Psoas muscle (tissue), 8 donors: ENCODE results near the gene HRC. TPM values are rescaled to one million over a fixed set of nuclear protein-coding genes. Genes with fewer than 3 reads are reported as not detected.
"Not testable (repeated sequence)": the region's sequence is repeated elsewhere in the genome, so short reads cannot be mapped to it uniquely, and the experiment has no call there.

ENCODE experiments used
- ATAC-seq, 4 donors: fragments of 200-7000 bp; cut with Tn5 transposase; one replicate each; pipeline ENCODE4 v1.9.1; 2020; ENCODE audit warnings: moderate library complexity in 3 of 4, mild to moderate bottlenecking in 2 of 4
- DNase-seq, 2 donors: peaks; one replicate each; pipeline ENCODE4 v3.0.0-alpha.2; 2020
- H3K27ac ChIP-seq: fragments of 200-600 bp; one replicate; pipeline ENCODE4 v1.8.0; 2022
- H3K27me3 ChIP-seq, 3 donors: fragments of 200-600 bp in 1 of 3; one replicate each; pipeline versions ENCODE4 v1.6.1 to v1.8.0; 2013 to 2022; ENCODE audit warnings: low read length in 2 of 3, mild to moderate bottlenecking in 2 of 3, moderate library complexity in 1 of 3; ENCODE audit not compliant: insufficient read depth in 3 of 3
- H3K36me3 ChIP-seq, 2 donors: fragments of 200-600 bp in 1 of 2; one replicate each; pipeline versions ENCODE4 v1.6.1 to v1.8.0; 2013 to 2022; ENCODE audit warnings: low read depth in 1 of 2, mild to moderate bottlenecking in 1 of 2, moderate library complexity in 1 of 2; ENCODE audit not compliant: insufficient read depth in 1 of 2
- H3K4me1 ChIP-seq: fragments of 200-600 bp; one replicate; pipeline ENCODE4 v1.8.0; 2022
- H3K4me3 ChIP-seq: fragments of 200-600 bp; one replicate; pipeline ENCODE4 v1.8.0; 2022; ENCODE audit warnings: mild to moderate bottlenecking
- H3K9me3 ChIP-seq: fragments of 200-600 bp; one replicate; pipeline ENCODE4 v1.8.0; 2022
- CTCF ChIP-seq: fragments of 200-600 bp; IDR thresholded peaks from one replicate; pipeline ENCODE4 v1.8.0; 2022; ENCODE audit warnings: antibody characterized with exemption
- WGBS, 3 donors: extraction: QIAGEN DNeasy Blood & Tissue Kit; methylation state at CpG; one replicate each; pipeline versions ENCODE4 v1.1.6 to v1.1.7; 2013; 5-methylcytosine and 5-hydroxymethylcytosine counted together
- intact Hi-C, 2 donors: fragments of 100-400 bp; cut with DNase I; formaldehyde crosslinking; loops; one replicate each; pipeline versions ENCODE4 v1.11.0 to v1.14.2; 2022
- polyA plus RNA-seq, 3 donors: library from polyadenylated mRNA; stranded (reverse); fragments of 200-250 nt; gene quantifications; one replicate each; pipeline ENCODE4 v1.2.3, GENCODE V29; 2013
- total RNA-seq, 4 donors: library from RNA; stranded (reverse); fragmentation: NEBNext Ultra II Directional in 2 of 4; extraction: Animal tissue kit (Norgen Biotek cat#: 25700) in 2 of 4; gene quantifications; one replicate each; pipeline versions ENCODE4 v1.2.1 to v1.2.4, GENCODE V29; 2021 to 2023
- donor health status: healthy with polysubstance abuse.
- donor health status: DM: no; HTN: no; CAD: no; lungs with moderate emphysema.
- donor health status: Bipolar disorder and iron deficiency.
- donor health status: healthy.
- donor health status: DM: yes; HTN: yes; CAD: no.
- donor health status: DM: no; HTN: no; CAD: no.
- donor health status: DM: no; HTN: no; CAD: no.
- donor health status: DM: yes; HTN: yes; CAD: no.

Gene HRC
- total and polyA plus RNA-seq, 7 donors: 32.9 to 405 (median 250) TPM

DNA sequence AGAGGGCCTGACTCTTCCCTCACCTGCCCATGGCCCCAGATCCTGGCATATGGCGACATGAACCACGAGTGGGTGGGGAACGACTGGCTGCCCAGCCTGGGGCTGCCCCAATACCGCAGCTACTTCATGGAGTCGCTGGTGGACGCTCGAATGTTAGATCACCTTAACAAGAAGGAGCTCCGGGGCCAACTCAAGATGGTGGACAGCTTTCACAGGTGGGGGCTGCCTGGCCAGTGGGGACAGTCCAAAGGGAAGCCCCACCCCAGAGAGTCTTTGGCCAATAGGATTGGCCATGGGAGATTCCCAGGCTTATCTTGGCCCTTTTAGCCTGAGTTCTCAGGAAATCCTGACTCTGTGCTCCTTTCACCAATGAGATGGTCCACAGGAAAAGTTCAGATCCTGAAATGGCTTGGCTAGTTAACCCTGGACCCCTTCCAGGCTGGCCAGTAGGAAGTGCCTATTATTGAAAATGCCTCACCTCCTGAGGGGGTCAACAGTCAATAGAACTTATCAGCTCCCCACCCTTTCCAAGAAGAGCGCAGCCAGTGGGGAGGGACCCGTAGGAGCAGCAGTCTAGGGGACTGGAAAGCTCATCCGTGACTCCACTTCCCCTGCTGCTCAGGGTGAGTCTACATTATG lies 7.0 kb downstream of the HRC start:
- ATAC-seq: no peak
- Histone ChIP-seq H3K27me3 (no peaks in the 10 kb centered on the region), H3K4me1 (peaks cover 31% of the 10 kb centered on the region), H3K36me3 (no peaks in the 10 kb centered on the region), H3K9me3 (no peaks in the 10 kb centered on the region), H3K27ac (peak overlapping the region; percentile 99), H3K4me3 (peak overlapping the region; percentile 77)
- 64 to 73% (median 69%) methylated on average over 11 of the region's 11 CpGs for WGBS, 3 donors
- DNase-seq: no peak
- no peak for TF ChIP-seq CTCF
- intact Hi-C loops: no loop called here

GRCh38 chr19:49146408-49146770 lies 8.8 kb downstream of the HRC start:
- H3K27ac ChIP-seq, ATAC-seq, H3K36me3 ChIP-seq, H3K27me3 ChIP-seq, H3K4me3 ChIP-seq, DNase-seq, H3K9me3 ChIP-seq, intact Hi-C loops: not testable (repeated sequence)
- 32 to 42% (median 37%) methylated on average over 7 of the region's 7 CpGs for WGBS, 3 donors
- H3K4me1 ChIP-seq: peaks cover 24% of the 10 kb centered on the region

GRCh38 chr19:49145573-49146407 lies 9.4 kb downstream of the HRC start:
- Histone ChIP-seq H3K27ac (no peak overlapping the region), H3K36me3 (no peaks in the 10 kb centered on the region), H3K4me3 (peak overlapping the region; percentile 43), H3K9me3 (no peaks in the 10 kb centered on the region), H3K27me3 (no peaks in the 10 kb centered on the region), H3K4me1 (peaks cover 19% of the 10 kb centered on the region)
- peak; percentile 88 for TF ChIP-seq CTCF
- peak; percentile 83 to 90 for DNase-seq
- intact Hi-C loops: loop anchor here in 1 of 2 donors (1.0 kb wide), 1 partner anchor 47 kb away; no protein-coding TSS in a partner anchor
- WGBS, 3 donors: 6 to 9% (median 8%) methylated on average over 29 to 30 of the region's 30 CpGs
- ATAC-seq: peak; percentile 35 to 44 (median 39)

DNA sequence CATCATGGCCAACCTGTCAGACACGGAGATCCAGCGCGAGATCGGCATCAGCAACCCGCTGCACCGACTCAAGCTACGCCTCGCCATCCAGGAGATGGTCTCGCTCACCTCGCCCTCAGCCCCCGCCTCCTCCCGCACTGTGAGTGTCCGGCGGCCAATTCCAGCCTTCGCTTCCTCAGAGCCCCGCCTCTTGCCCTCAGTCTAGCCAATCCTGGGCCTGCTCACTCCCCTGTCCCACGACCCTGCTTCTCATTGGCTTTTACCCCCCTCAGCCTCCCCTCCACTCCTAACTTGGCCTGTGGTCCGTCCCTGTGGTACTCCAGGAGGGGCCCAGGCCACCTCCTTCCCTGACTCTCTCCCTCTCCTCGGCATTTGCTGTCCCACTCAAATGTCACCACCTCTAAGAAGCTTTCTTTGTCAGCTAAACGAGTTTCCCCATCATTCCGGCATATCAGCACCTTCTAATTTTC lies 12.3 kb downstream of the HRC start:
- 2 to 3% (median 3%) methylated on average over 20 to 21 of the region's 21 CpGs for WGBS, 3 donors
- peak; percentile 86 to 93 for DNase-seq
- intact Hi-C loops: loop anchor here in 1 of 2 donors (2.0 kb wide), 1 partner anchor 44 kb away; no protein-coding TSS in a partner anchor
- Histone ChIP-seq H3K4me1 (peaks cover 9% of the 10 kb centered on the region), H3K4me3 (peak overlapping the region; percentile 67), H3K27me3 (no peaks in the 10 kb centered on the region), H3K36me3 (no peaks in the 10 kb centered on the region), H3K27ac (no peak overlapping the region), H3K9me3 (no peaks in the 10 kb centered on the region)
- TF ChIP-seq CTCF: no peak
- peak; percentile 95 to 99 (median 96) for ATAC-seq

DNA sequence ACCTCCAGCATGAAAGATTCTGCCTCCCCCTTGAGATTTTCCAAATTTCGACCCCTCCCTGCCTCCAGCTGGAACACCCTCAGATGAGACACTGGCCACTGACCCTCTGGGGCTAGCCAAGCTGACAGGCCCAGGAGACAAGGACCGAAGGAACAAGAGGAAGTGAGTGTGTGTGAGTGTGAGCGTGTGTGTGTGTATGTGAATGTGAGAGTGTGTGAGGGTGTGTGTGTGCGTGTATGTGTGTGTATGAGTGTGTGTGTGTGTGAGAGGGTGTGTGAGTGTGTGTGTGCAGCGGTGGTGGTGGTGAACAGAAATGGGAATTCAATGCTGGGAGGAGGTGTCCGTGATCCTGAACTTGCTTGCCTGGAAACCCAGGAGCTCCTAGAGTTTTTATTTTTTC lies 13.8 kb downstream of the HRC start:
- H3K27ac ChIP-seq: no peak overlapping the region
- DNase-seq (no peak), ATAC-seq (no peak)
- WGBS, 3 donors: 78 to 87% (median 79%) methylated on average over 6 of the region's 6 CpGs
- H3K9me3 ChIP-seq: no peaks in the 10 kb centered on the region
- intact Hi-C loops: no loop called here
- no peak for TF ChIP-seq CTCF
- no peaks in the 10 kb centered on the region for H3K27me3 ChIP-seq
- no peak overlapping the region for H3K4me3 ChIP-seq
- H3K36me3 ChIP-seq: no peaks in the 10 kb centered on the region
- peaks cover 9% of the 10 kb centered on the region for H3K4me1 ChIP-seq
